ENCODE data around the gene TLL2. TPM values are rescaled to one million over a fixed set of nuclear protein-coding genes. Genes with fewer than 3 reads are reported as not detected.

Gene TLL2
- total RNA-seq, 1 donor from 2014 or later, result 2.1 TPM

GRCh38 chr10:96319754-96320474 is 193.8 kb downstream of the TLL2 start:
- no peaks in the 10 kb centered on the region for H3K36me3 Mint-ChIP-seq (ENCODE audit: low read depth)
- no peak overlapping the region for H3K4me3 Mint-ChIP-seq
- peak overlapping the region; percentile 48 for H3K27ac Mint-ChIP-seq (ENCODE audit: unreplicated experiment)
- no peaks in the 10 kb centered on the region for H3K4me1 Mint-ChIP-seq
- H3K9me3 Mint-ChIP-seq, result no peaks in the 10 kb centered on the region
- TF ChIP-seq, protein P1, sequence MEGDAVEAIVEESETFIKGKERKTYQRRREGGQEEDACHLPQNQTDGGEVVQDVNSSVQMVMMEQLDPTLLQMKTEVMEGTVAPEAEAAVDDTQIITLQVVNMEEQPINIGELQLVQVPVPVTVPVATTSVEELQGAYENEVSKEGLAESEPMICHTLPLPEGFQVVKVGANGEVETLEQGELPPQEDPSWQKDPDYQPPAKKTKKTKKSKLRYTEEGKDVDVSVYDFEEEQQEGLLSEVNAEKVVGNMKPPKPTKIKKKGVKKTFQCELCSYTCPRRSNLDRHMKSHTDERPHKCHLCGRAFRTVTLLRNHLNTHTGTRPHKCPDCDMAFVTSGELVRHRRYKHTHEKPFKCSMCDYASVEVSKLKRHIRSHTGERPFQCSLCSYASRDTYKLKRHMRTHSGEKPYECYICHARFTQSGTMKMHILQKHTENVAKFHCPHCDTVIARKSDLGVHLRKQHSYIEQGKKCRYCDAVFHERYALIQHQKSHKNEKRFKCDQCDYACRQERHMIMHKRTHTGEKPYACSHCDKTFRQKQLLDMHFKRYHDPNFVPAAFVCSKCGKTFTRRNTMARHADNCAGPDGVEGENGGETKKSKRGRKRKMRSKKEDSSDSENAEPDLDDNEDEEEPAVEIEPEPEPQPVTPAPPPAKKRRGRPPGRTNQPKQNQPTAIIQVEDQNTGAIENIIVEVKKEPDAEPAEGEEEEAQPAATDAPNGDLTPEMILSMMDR (conservative IDR thresholded peaks at IDR 0.05), result no peak
- H3K27me3 Mint-ChIP-seq (ENCODE audit: low read depth), result no peaks in the 10 kb centered on the region
- no peak for DNase-seq (ENCODE audit: low read depth, low spot score)

- TF ChIP-seq, protein P1 (conservative IDR thresholded peaks at IDR 0.05), result no peak
- Mint-ChIP-seq H3K9me3 (no peaks in the 10 kb centered on the region), H3K27me3 (ENCODE audit: low read depth) (no peaks in the 10 kb centered on the region), H3K27ac (ENCODE audit: unreplicated experiment) (no peak overlapping the region), H3K4me3 (no peak overlapping the region), H3K4me1 (no peaks in the 10 kb centered on the region), H3K36me3 (ENCODE audit: low read depth) (no peaks in the 10 kb centered on the region)
- no peak for DNase-seq (ENCODE audit: low read depth, low spot score)
Observed at GRCh38 chr10:96317067-96317833, 196.5 kb downstream of the TLL2 start.

Other genes with a start within 250 kb of the TLL2 start
- gene BLNK, start 242.4 kb downstream of the TLL2 start, total RNA-seq, result not detected in 2 replicates
- gene DNTT, start 209.5 kb downstream of the TLL2 start, total RNA-seq, result not detected in 2 replicates
- gene OPALIN, start 154.9 kb downstream of the TLL2 start, total RNA-seq, result not detected in 2 replicates
- 106 and 110 TPM in 2 replicates for gene TM9SF3, start 73.1 kb upstream of the TLL2 start, total RNA-seq
- 0.73 and 1.3 TPM in 2 replicates for gene PIK3AP1, start 206.6 kb upstream of the TLL2 start, total RNA-seq